Inflammatory macrophage treated with lipopolysaccharide for 4 hours (primary cell): ENCODE results near the gene CRTAP.
"Not testable (repeated sequence)": the region's sequence is repeated elsewhere in the genome, so short reads cannot be mapped to it uniquely, and the experiment has no call there.

ENCODE experiments used
- DNase-seq: peaks from one replicate; pipeline ENCODE4 v3.0.0-alpha.2; 2020

CRTAP gene

DNA sequence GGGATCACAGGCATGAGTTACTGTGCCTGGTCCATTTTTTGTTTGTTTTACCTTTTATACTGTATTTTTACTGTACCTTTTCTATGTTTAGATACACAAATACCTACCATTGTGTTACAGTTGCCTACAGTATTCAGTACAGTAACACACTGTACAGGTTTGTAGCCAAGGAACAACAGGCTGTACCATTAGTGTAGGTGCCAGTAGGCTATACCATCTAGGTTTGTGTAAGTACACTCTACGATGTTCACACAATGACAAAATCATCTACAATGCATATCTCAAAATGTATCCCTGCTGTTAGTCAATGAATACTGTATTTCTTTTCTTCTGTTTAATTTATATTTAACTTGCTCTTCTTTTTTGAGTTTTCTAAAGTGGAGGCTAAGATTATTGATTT, 67.8 kb downstream of the CRTAP start:
- DNase-seq: not testable (repeated sequence)

DNA sequence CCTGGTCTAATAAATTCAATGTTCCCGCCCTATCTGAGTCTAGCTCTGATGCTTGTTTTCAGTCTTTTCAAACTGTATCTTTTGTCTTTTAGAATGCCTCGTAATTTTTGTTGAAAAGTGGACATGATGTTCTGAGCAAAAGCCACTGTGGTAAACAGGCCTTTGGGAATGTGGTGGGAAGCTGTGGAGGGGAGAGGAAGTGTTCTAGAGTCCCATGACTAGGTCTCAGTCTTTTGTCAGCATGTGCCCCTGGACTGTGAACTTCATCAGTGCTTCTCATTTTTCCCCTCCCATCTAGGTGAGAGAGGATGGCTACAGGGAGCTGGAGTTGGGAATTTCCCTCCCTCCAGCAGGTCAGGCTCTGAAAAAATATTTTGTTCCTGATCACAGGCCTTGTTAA, 71.0 kb downstream of the CRTAP start:
- DNase-seq: no peak

DNA sequence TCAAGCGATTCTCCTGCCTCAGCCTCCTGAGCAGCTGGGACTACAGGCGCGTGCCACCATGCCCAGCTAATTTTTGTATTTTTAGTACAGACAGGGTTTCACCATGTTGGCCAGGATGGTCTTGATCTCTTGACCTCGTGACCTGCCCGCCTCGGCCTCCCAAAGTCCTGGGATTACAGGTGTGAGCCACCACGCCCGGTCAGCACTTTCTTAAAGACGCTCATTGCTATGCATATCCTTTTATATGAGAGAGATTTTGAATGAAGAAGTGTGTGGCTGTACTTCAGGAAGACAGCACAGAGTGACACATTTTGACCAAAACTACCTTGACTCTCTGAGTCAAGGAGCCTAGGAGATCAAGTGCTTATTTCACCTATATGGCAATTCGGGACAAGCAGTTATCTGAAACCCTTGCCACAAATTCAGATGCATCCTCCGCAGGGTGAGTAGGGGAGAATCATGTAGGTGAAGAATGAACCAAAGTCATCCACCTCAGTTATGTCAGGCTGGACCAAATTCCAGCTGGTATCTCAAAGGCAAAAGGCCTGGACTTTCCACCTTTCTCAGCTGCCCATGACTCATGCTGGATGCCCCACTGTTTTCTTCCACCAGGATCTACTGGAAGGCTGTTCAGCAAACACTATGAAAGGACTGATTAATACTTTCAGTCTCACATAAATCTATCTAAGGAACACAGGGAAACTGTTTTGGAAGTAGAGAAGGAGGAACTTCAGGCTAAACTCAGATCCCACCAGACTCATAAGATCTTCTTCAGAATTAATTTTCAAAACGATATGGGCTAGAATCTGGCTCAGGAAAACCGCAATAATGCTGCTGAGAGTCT, 72.9 kb downstream of the CRTAP start:
- no peak for DNase-seq

DNA sequence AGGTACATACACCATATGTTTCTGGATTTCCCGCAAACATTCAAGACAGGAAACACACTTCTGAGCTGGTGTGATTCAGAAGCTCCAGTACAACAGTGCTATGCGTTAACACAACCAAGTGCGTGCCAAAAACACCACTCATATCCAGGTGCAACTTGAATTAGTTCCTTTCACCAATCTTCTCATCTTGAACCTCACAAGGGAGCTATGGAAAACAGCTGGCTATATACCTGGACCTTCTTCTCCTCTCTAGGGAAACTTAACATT, 73.5 kb downstream of the CRTAP start:
- DNase-seq: no peak

DNA sequence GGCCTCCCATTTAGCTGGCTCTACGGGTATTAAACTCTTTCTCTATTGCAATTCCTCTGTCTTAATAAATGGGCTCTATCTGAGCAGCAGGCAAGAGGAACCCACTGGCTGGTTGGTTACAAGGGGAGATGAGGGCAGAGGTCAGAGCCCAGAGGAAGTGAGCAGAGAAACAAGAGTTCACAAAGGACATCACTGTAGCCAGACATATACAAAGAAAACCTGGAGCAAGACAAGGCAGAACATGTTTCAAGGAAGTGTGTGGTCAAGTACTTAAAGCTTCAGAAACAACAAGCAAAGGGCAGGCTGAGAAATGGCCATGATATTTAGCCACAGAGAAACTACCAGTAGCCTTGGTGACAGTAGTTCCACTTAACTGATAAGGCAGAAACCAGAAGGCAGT, 80.5 kb downstream of the CRTAP start:
- no peak for DNase-seq

- no peak for DNase-seq
These were observed 82.7 kb downstream of the CRTAP start for GRCh38 chr3:33196538-33196937.
